Panc1 (cell line): ENCODE measurements around the gene REXO5.

Experiments
- CTCF ChIP-seq: fragments of 450-650 bp; IDR thresholded peaks from 2 replicates; pipeline ENCODE4 v1.5.1; 2017; ENCODE audit warnings: mild to moderate bottlenecking
- POLR2AphosphoS5 ChIP-seq: IDR thresholded peaks from 2 replicates; pipeline ENCODE4 v1.6.1; 2012; ENCODE audit warnings: mild to moderate bottlenecking, low read depth, low read length, moderate library complexity
- REST ChIP-seq, 2 experiments: IDR thresholded peaks; 2 replicates each; pipeline ENCODE4 v1.6.1; 2011 to 2012; ENCODE audit warnings: low read depth in 2 of 2, control low read depth in 1 of 2, low read length in 1 of 2, mild to moderate bottlenecking in 1 of 2, moderate library complexity in 1 of 2; ENCODE audit not compliant: insufficient read depth in 1 of 2

- TF ChIP-seq CTCF (no peak), REST (IDR thresholded peaks at IDR 0.05; ENCODE audit: insufficient read depth in 1 of 2, low read depth in 2 of 2, low read length in 1 of 2) (no peak), POLR2AphosphoS5 (no peak)
Observed at GRCh38 chr16:20881503-20881878, 75.2 kb downstream of the REXO5 start.
